Measurements from ENCODE around the gene ETHE1. TPM values are rescaled to one million over a fixed set of nuclear protein-coding genes. Genes with fewer than 3 reads are reported as not detected.

The ETHE1 gene
- total RNA-seq, 1 donor from 2014 or later = 32.4 TPM

DNA sequence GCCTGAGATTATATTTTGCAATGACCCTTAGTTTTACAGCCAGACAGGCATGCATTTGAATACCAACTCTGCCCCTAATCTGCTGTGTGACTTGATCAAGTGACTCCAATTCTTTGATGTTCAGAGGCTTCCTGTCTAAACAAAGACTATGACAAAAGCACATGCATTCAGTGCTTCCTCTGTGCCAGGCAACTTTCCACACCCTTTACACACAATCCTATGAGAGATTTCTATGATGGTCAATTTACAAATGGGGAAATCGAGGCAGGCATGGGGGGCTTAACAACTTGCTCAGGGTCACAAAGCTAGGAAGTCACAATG lies 57.9 kb downstream of the ETHE1 start:
- H3K36me3 ChIP-seq (ENCODE audit: control insufficient read depth in 3 of 3, insufficient read depth in 3 of 3, low read length in 3 of 3) = no peaks in the 10 kb centered on the region
- no peak overlapping the region for H3K27ac ChIP-seq (ENCODE audit: low read depth, low read length)
- peaks cover 3 to 5% (median 4%) of the 10 kb centered on the region in 3 donors for H3K4me1 ChIP-seq (ENCODE audit: control insufficient read depth in 3 of 3, insufficient read depth in 3 of 3, low read length in 3 of 3)
- H3K9me3 ChIP-seq (ENCODE audit: control insufficient read depth in 3 of 3, low read length in 3 of 3) = no peaks in the 10 kb centered on the region
- H3K4me3 ChIP-seq (ENCODE audit: low read length in 3 of 3) = no peak overlapping the region
- H3K9ac ChIP-seq (ENCODE audit: low read depth in 1 of 3, low read length in 3 of 3) = no peak overlapping the region
- peaks cover 13 to 23% (median 19%) of the 10 kb centered on the region in 3 donors for H3K27me3 ChIP-seq (ENCODE audit: control insufficient read depth in 3 of 3, insufficient read depth in 3 of 3, low read length in 3 of 3)

DNA sequence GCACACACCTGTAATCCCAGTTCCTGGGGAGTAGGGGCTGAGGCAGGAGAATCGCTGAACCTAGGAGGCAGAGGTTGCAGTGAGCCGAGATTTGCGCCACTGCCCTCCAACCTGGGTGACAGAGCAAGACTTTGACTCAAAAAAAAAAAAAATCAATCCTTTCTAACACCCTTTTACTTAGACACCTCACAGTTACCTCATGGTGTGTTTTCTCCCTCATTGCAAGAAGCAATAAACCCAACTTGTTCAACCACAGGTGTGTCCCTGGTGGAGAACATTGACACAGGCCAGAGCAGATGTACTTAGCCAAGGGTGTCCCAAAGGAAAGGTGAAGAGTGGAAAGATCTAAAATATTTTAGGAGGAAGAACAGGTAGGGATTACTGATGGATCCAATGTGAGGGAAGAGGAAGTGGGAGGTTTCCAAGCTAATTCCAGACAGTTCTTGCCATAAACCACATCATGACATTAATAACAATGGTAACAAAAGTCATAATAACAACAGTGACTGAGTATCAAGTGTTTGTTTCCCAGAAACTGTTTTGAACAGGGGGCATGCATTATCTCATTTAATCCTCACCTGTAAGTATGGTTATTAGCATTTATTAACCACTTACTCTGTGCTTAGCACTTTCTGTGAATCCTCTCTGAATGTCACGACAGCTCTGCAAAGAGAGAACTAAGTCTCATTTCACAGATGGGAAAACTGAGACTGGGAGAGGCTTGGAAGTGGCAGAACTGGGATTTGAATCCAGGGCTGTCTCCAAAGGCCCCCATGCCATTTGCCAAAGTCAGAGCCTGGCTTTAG lies 58.4 kb downstream of the ETHE1 start:
- Histone ChIP-seq H3K4me1 (ENCODE audit: control insufficient read depth in 3 of 3, insufficient read depth in 3 of 3, low read length in 3 of 3) (peaks cover 9 to 11% (median 9%) of the 10 kb centered on the region in 3 donors), H3K4me3 (ENCODE audit: low read length in 3 of 3) (no peak overlapping the region), H3K9me3 (ENCODE audit: control insufficient read depth in 3 of 3, low read length in 3 of 3) (no peaks in the 10 kb centered on the region), H3K36me3 (ENCODE audit: control insufficient read depth in 3 of 3, insufficient read depth in 3 of 3, low read length in 3 of 3) (no peaks in the 10 kb centered on the region), H3K27ac (ENCODE audit: low read depth, low read length) (no peak overlapping the region), H3K27me3 (ENCODE audit: control insufficient read depth in 3 of 3, insufficient read depth in 3 of 3, low read length in 3 of 3) (peaks cover 13 to 29% (median 20%) of the 10 kb centered on the region in 3 donors), H3K9ac (ENCODE audit: low read depth in 1 of 3, low read length in 3 of 3) (no peak overlapping the region)

DNA sequence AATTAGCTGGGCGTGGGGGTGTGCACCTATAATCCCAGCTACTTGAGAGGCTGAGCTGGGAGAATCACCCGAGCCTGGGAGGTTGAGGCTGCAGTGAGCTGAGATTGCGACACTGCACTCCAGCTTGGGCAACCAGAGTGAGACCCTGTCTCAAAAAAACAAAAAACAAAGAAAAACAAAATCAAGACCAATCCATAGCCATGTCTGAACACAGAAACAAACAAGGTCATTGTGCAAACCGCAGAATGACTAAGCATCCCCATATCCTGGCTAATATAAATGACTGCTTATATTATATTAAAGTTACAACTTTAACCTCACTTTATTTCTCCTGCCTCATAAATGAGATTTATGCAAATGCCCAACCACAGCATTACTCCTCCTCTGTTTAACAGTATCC lies 59.3 kb downstream of the ETHE1 start:
- Histone ChIP-seq H3K27me3 (ENCODE audit: control insufficient read depth in 3 of 3, insufficient read depth in 3 of 3, low read length in 3 of 3) (peaks cover 13 to 35% (median 24%) of the 10 kb centered on the region in 3 donors), H3K4me3 (ENCODE audit: low read length in 3 of 3) (no peak overlapping the region), H3K36me3 (ENCODE audit: control insufficient read depth in 3 of 3, insufficient read depth in 3 of 3, low read length in 3 of 3) (no peaks in the 10 kb centered on the region), H3K9ac (ENCODE audit: low read depth in 1 of 3, low read length in 3 of 3) (no peak overlapping the region), H3K4me1 (ENCODE audit: control insufficient read depth in 3 of 3, insufficient read depth in 3 of 3, low read length in 3 of 3) (peaks cover 12 to 17% (median 14%) of the 10 kb centered on the region in 3 donors), H3K27ac (ENCODE audit: low read depth, low read length) (no peak overlapping the region), H3K9me3 (ENCODE audit: control insufficient read depth in 3 of 3, low read length in 3 of 3) (no peaks in the 10 kb centered on the region)

DNA sequence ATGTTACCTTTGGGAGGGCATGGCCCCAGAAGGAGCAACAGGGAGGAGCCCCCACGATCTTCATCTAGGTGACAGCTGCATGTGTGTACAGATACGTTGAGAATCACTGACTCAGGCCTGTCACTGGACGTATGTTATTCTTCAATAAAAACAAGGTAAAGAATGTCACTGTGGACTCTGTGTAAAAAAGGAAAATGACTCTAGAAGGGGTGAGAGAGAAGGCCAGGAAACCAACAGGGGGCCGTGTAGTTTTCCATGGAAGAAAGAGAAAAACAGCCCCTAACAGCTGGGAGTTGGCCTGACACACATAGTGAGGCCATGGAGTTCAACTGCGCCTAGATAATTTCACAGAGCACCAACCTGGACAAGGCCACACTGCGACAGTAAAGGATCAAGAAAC lies 59.7 kb downstream of the ETHE1 start:
- peaks cover 13 to 35% (median 24%) of the 10 kb centered on the region in 3 donors for H3K27me3 ChIP-seq (ENCODE audit: control insufficient read depth in 3 of 3, insufficient read depth in 3 of 3, low read length in 3 of 3)
- peaks cover 13 to 18% (median 14%) of the 10 kb centered on the region in 3 donors for H3K4me1 ChIP-seq (ENCODE audit: control insufficient read depth in 3 of 3, insufficient read depth in 3 of 3, low read length in 3 of 3)
- H3K4me3 ChIP-seq (ENCODE audit: low read length in 3 of 3) = no peak overlapping the region
- no peak overlapping the region for H3K9ac ChIP-seq (ENCODE audit: low read depth in 1 of 3, low read length in 3 of 3)
- H3K9me3 ChIP-seq (ENCODE audit: control insufficient read depth in 3 of 3, low read length in 3 of 3) = no peaks in the 10 kb centered on the region
- no peak overlapping the region for H3K27ac ChIP-seq (ENCODE audit: low read depth, low read length)
- no peaks in the 10 kb centered on the region for H3K36me3 ChIP-seq (ENCODE audit: control insufficient read depth in 3 of 3, insufficient read depth in 3 of 3, low read length in 3 of 3)

DNA sequence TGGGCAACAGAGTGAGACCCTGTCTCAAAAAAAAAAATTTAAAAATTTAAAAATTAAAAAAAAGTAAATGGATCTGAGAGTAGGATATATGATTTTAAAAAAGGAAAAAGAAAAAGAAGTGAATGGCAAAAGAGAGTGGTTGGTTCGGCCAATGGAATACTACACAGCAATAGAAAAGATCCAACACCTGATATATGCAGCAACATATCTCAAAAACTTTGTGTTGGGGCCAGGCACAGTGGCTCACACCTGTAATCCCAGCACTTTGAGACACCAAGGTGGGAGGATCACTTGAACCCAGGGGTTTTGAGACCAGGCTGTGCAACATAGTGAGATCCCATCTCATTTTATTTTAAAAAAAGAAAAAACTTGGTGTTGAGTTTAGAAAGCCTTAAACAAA lies 60.2 kb downstream of the ETHE1 start:
- no peak overlapping the region for H3K4me3 ChIP-seq (ENCODE audit: low read length in 3 of 3)
- H3K27ac ChIP-seq (ENCODE audit: low read depth, low read length) = no peak overlapping the region
- H3K27me3 ChIP-seq (ENCODE audit: control insufficient read depth in 3 of 3, insufficient read depth in 3 of 3, low read length in 3 of 3) = peaks cover 13 to 35% (median 24%) of the 10 kb centered on the region in 3 donors
- peaks cover 13 to 18% (median 14%) of the 10 kb centered on the region in 3 donors for H3K4me1 ChIP-seq (ENCODE audit: control insufficient read depth in 3 of 3, insufficient read depth in 3 of 3, low read length in 3 of 3)
- no peaks in the 10 kb centered on the region for H3K9me3 ChIP-seq (ENCODE audit: control insufficient read depth in 3 of 3, low read length in 3 of 3)
- no peak overlapping the region for H3K9ac ChIP-seq (ENCODE audit: low read depth in 1 of 3, low read length in 3 of 3)
- no peaks in the 10 kb centered on the region for H3K36me3 ChIP-seq (ENCODE audit: control insufficient read depth in 3 of 3, insufficient read depth in 3 of 3, low read length in 3 of 3)

DNA sequence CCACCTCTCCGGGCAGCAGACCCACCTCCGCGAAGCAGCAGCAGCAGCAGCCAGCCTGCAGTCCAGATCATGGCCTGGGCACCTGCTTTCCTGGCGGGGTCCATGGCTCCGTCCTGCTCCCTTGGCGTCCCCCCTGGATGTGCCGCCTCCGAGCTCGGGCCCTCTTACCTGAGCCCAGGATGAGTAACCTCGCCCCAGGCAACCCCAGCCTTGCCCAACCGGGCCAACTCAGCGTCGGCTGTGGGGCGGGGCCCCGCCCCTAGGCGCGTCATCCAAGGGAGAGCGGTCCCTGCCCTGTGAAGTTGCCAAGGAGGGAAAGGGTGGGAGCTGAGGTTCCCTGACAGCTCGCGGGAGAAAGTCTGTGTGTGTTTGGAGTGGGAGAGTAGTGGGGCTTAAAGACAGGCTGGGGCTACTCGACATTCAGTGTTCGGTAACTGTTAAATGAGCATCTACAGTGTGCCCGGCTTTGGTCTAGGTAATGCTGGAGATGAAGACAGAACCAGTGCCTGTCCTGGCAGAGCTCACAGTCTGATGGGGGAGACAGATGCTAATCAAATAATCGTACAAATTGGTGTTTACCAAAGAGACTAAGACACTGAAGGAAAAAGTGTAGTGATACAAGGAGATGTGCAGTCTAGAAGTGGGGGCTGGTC lies 61.4 kb downstream of the ETHE1 start, which contains the start of gene LYPD3:
Gene LYPD3 (minus strand): TSS at position 141 of the 653 bp plus-strand sequence. CDS start 37 bp downstream, at position 104.
- peak within 1 kb of the TSS; percentile 67 to 87 (median 84) for H3K4me3 ChIP-seq (ENCODE audit: low read length in 3 of 3)
- H3K27ac ChIP-seq (ENCODE audit: low read depth, low read length) = no peak within 1 kb of the TSS
- H3K4me1 ChIP-seq (ENCODE audit: control insufficient read depth in 3 of 3, insufficient read depth in 3 of 3, low read length in 3 of 3) = peaks cover 13 to 18% (median 14%) of the 10 kb centered on the region in 3 donors
- no peaks in the 10 kb centered on the region for H3K9me3 ChIP-seq (ENCODE audit: control insufficient read depth in 3 of 3, low read length in 3 of 3)
- peaks cover 13 to 35% (median 24%) of the 10 kb centered on the region in 3 donors for H3K27me3 ChIP-seq (ENCODE audit: control insufficient read depth in 3 of 3, insufficient read depth in 3 of 3, low read length in 3 of 3)
- no peaks in the 10 kb centered on the region for H3K36me3 ChIP-seq (ENCODE audit: control insufficient read depth in 3 of 3, insufficient read depth in 3 of 3, low read length in 3 of 3)
- peak within 1 kb of the TSS in 2 of 3 donors; percentile 28 to 66 for H3K9ac ChIP-seq (ENCODE audit: low read depth in 1 of 3, low read length in 3 of 3)

DNA sequence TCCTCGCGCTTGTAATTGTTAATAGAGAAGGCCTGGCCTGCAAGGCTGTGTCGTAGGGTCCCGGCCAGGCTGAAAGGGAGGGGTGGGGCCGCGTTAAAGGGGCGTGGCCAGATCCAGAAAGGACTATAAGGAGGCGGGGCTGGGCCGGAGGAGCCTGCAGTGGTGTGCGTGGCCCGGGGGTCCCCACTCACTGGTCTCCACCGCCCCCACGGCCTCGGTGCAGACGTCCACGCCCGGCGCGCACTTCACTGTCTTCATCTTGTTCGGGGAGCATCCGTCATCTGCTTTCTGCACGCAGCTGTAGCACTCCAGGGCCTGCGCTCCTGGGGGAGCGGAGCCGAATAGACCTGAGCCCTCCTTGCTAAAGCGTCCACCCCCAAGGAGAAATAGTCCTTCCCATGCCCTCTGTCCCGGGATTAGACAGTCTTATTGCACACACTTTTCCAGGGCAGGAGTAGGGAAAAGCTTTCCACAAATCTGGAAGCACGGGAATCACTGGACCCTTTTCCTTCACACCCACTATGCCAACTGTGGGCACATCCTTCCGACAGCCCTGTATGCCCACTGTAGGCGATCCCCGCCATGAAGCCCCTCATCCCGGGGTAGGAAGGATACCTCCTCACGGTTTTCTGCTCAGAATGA lies 62.7 kb downstream of the ETHE1 start:
- H3K27ac ChIP-seq (ENCODE audit: low read depth, low read length) = peak overlapping the region; percentile 54
- H3K27me3 ChIP-seq (ENCODE audit: control insufficient read depth in 3 of 3, insufficient read depth in 3 of 3, low read length in 3 of 3) = peaks cover 13 to 35% (median 24%) of the 10 kb centered on the region in 3 donors
- H3K4me1 ChIP-seq (ENCODE audit: control insufficient read depth in 3 of 3, insufficient read depth in 3 of 3, low read length in 3 of 3) = peaks cover 13 to 18% (median 14%) of the 10 kb centered on the region in 3 donors
- H3K4me3 ChIP-seq (ENCODE audit: low read length in 3 of 3) = peak overlapping the region; percentile 67 to 87 (median 84)
- H3K9ac ChIP-seq (ENCODE audit: low read depth in 1 of 3, low read length in 3 of 3) = peak overlapping the region in 2 of 3 donors; percentile 28 to 66
- H3K9me3 ChIP-seq (ENCODE audit: control insufficient read depth in 3 of 3, low read length in 3 of 3) = no peaks in the 10 kb centered on the region
- no peaks in the 10 kb centered on the region for H3K36me3 ChIP-seq (ENCODE audit: control insufficient read depth in 3 of 3, insufficient read depth in 3 of 3, low read length in 3 of 3)

DNA sequence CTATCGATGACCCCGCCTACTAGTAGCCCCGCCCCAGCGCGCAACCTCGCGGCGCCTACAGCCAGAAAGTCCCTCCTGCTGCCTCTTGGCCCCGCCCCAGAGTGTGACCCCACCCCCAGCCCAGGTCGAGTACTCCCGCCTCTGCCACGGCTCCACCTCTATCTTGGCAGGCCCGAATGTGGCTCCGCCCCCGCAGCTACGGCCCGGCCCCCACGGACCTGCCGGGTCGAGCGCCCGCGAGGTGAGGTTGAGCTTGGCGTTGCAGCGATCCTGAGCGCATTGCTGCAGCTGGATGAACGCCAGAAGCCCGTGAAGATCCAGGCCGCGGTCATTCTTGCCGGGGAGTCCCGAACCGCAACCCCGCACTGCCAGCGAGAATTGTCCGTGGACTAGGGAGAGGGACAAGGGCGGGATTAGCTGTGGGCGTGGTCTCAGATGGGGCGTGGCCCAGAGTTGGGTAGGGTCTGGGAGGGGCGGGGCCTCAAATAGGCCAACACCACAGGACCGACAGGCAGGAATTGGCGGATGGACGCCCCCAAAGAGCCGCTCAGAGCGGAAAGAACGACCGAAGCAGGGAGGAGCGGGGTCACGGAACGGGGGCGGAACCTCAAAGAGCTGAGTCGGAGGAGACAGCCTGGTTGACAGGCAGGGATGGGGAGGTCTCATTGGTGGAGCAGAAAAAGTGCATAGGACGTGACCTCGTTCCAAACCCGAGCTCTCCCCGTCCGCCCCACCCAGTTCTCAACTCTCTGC lies 63.4 kb downstream of the ETHE1 start:
- Histone ChIP-seq H3K9me3 (ENCODE audit: control insufficient read depth in 3 of 3, low read length in 3 of 3) (no peaks in the 10 kb centered on the region), H3K36me3 (ENCODE audit: control insufficient read depth in 3 of 3, insufficient read depth in 3 of 3, low read length in 3 of 3) (no peaks in the 10 kb centered on the region), H3K27ac (ENCODE audit: low read depth, low read length) (peak overlapping the region; percentile 54), H3K9ac (ENCODE audit: low read depth in 1 of 3, low read length in 3 of 3) (peak overlapping the region in 2 of 3 donors; percentile 28 to 66), H3K4me3 (ENCODE audit: low read length in 3 of 3) (peak overlapping the region; percentile 67 to 87 (median 84)), H3K4me1 (ENCODE audit: control insufficient read depth in 3 of 3, insufficient read depth in 3 of 3, low read length in 3 of 3) (peaks cover 13 to 18% (median 14%) of the 10 kb centered on the region in 3 donors), H3K27me3 (ENCODE audit: control insufficient read depth in 3 of 3, insufficient read depth in 3 of 3, low read length in 3 of 3) (peaks cover 13 to 35% (median 24%) of the 10 kb centered on the region in 3 donors)

DNA sequence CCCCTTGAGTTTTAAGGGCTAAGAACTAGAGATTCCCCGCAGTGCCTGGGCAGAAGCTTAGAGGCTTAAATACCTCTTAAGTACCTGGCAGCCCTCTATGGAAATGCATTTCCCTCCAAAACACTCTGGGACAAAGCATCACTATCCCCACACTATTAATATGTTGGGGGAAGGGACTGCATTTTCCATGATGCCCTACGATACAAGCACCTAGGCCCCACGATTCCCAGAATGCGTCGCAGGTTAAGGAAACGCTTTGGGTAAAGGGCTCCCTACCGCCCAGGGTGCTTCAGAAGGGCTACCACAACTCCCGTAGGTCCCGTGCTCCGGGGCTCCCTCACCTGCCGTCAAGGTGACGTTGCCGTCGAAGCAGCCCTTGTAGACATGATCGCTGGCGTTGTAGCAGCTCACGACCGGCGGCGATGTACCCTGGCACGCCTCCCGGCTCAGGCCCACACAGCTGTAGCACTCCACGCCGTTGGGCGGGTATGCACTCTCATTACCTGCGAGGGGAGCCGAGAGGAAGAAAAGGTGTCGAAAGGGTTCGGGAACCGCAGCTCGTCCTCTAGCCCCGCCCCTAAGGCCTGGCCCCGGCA lies 64.1 kb downstream of the ETHE1 start:
- H3K36me3 ChIP-seq (ENCODE audit: control insufficient read depth in 3 of 3, insufficient read depth in 3 of 3, low read length in 3 of 3) = no peaks in the 10 kb centered on the region
- no peaks in the 10 kb centered on the region for H3K9me3 ChIP-seq (ENCODE audit: control insufficient read depth in 3 of 3, low read length in 3 of 3)
- peak overlapping the region in 1 of 3 donors; percentile 23 for H3K9ac ChIP-seq (ENCODE audit: low read depth in 1 of 3, low read length in 3 of 3)
- peaks cover 13 to 35% (median 24%) of the 10 kb centered on the region in 3 donors for H3K27me3 ChIP-seq (ENCODE audit: control insufficient read depth in 3 of 3, insufficient read depth in 3 of 3, low read length in 3 of 3)
- H3K27ac ChIP-seq (ENCODE audit: low read depth, low read length) = no peak overlapping the region
- peak overlapping the region; percentile 67 to 87 (median 84) for H3K4me3 ChIP-seq (ENCODE audit: low read length in 3 of 3)
- H3K4me1 ChIP-seq (ENCODE audit: control insufficient read depth in 3 of 3, insufficient read depth in 3 of 3, low read length in 3 of 3) = peaks cover 13 to 18% (median 14%) of the 10 kb centered on the region in 3 donors

All from skeletal muscle tissue (tissue), 4 donors.